ENCODE results near the gene SLC16A4. TPM values are rescaled to one million over a fixed set of nuclear protein-coding genes. Genes with fewer than 3 reads are reported as not detected.

The SLC16A4 gene
- total RNA-seq, 2 donors from 2014 or later = 4.7 to 8.9 TPM

DNA sequence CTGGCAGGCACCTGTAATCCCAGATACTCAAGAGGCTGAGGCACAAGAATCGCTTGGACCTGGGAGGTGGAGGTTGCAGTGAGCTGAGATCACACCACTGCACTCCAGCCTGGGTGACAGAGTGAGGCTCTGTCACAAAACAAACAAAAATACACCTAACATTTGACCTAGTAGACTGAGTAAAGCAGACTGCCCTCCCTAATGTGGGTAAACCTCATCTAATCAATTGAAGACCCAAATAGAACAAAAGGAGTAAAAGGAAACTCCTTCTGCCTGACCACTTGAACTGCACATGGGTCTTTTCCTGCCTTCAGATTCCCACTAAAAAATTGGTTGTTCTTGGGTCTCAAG, 70.7 kb downstream of the SLC16A4 start:
- no peaks in the 10 kb centered on the region for H3K27me3 ChIP-seq
- no peaks in the 10 kb centered on the region for H3K9me3 ChIP-seq
- H3K27ac ChIP-seq = no peak overlapping the region
- H3K4me1 ChIP-seq = no peaks in the 10 kb centered on the region
- DNase-seq (ENCODE audit: low spot score) = no peak
- no peaks in the 10 kb centered on the region for H3K36me3 ChIP-seq
- TF ChIP-seq, protein P1, sequence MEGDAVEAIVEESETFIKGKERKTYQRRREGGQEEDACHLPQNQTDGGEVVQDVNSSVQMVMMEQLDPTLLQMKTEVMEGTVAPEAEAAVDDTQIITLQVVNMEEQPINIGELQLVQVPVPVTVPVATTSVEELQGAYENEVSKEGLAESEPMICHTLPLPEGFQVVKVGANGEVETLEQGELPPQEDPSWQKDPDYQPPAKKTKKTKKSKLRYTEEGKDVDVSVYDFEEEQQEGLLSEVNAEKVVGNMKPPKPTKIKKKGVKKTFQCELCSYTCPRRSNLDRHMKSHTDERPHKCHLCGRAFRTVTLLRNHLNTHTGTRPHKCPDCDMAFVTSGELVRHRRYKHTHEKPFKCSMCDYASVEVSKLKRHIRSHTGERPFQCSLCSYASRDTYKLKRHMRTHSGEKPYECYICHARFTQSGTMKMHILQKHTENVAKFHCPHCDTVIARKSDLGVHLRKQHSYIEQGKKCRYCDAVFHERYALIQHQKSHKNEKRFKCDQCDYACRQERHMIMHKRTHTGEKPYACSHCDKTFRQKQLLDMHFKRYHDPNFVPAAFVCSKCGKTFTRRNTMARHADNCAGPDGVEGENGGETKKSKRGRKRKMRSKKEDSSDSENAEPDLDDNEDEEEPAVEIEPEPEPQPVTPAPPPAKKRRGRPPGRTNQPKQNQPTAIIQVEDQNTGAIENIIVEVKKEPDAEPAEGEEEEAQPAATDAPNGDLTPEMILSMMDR (IDR thresholded peaks at IDR 0.05) = no peak
- H3K4me3 ChIP-seq = no peak overlapping the region

DNA sequence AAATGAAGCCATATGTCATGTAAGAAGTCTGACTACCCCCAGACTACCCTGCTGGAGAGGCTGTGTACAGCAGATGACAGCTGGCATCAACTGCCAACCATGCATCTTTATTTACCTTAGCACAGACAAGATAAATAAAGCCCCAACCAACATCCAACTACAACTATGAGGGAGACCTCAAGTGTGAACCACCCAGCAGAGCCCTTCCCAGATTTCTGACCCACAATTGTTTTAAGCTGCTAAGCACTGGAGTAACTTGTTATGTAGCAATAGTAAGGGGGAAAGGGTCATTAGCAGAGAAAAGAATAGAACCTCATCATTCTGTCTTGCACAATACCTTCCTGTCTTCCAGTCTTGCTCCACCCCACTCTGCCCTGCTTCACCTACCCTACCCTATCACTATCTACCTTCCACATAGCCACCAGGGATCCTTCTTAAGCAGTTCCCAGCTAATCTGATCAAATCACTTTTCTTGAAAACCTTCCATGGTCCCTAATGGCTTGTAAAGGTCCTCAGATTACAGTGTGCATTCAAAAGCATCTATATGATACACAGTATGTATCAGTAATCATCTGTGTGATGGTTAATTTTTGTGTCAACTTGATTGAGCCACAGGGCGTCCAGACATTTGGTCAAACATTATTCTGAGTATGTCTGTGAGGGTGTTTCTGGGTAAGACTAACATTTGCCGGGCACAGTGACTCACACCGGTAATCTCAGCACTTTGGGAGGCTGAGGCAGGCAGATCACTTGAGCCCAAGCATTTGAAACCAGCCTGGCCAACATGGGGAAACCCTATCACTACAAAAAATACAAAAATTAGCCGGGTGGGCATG, 71.3 kb downstream of the SLC16A4 start:
- TF ChIP-seq, protein P1 (IDR thresholded peaks at IDR 0.05) = no peak
- no peaks in the 10 kb centered on the region for H3K4me1 ChIP-seq
- no peak overlapping the region for H3K27ac ChIP-seq
- no peaks in the 10 kb centered on the region for H3K36me3 ChIP-seq
- no peak for DNase-seq (ENCODE audit: low spot score)
- H3K9me3 ChIP-seq = no peaks in the 10 kb centered on the region
- H3K4me3 ChIP-seq = no peak overlapping the region
- H3K27me3 ChIP-seq = no peaks in the 10 kb centered on the region

DNA sequence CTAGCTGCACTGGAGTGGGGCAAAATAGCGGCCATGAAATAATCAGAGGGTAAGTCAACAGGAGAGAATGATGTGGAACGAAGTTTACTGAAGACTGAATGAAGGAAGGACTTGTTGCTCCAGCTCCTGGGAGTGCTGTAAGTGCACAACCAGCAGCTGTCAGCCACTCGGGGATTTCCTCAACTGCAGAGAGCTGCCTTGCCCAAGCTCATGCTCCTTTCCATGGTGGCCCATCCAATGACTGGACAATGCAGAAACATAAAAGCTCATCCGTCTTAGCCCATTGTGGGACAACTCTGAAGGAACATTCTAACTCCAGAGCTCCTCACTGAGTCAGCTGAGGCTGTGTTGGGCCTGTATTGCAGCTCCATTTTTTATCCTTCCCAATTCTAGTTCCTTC, 72.8 kb downstream of the SLC16A4 start:
- TF ChIP-seq, protein P1 (IDR thresholded peaks at IDR 0.05) = no peak
- no peaks in the 10 kb centered on the region for H3K36me3 ChIP-seq
- DNase-seq (ENCODE audit: low spot score) = no peak
- no peaks in the 10 kb centered on the region for H3K27me3 ChIP-seq
- no peak overlapping the region for H3K4me3 ChIP-seq
- H3K4me1 ChIP-seq = no peaks in the 10 kb centered on the region
- no peak overlapping the region for H3K27ac ChIP-seq
- no peaks in the 10 kb centered on the region for H3K9me3 ChIP-seq

DNA sequence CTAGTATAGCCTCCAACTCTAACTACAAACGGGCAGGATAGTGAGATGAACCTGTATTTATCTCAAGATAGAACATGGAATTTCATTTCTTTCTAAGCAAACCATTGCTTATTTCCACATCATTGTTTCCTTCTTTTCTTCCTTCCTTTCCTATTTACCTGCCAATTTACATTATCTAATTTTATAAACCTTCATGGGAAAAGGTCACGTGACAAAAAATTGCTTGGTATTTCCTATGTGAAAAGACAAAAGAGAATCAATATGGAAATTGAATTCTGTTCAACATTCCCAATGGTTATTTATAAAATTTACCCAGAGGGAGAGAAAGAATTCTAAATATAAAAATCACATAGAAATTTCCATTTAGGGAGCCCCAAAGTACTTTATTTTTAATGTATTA, 74.1 kb downstream of the SLC16A4 start:
- no peak for DNase-seq (ENCODE audit: low spot score)
- H3K4me3 ChIP-seq = no peak overlapping the region
- no peaks in the 10 kb centered on the region for H3K27me3 ChIP-seq
- H3K27ac ChIP-seq = no peak overlapping the region
- peaks cover 0 to 10% of the 10 kb centered on the region in 2 donors for H3K4me1 ChIP-seq
- H3K36me3 ChIP-seq = no peaks in the 10 kb centered on the region
- no peaks in the 10 kb centered on the region for H3K9me3 ChIP-seq
- TF ChIP-seq, protein P1 (IDR thresholded peaks at IDR 0.05) = no peak

Other genes starting within 250 kb of the SLC16A4 start
- gene SLC6A17, start 240.5 kb downstream of the SLC16A4 start, total RNA-seq = not detected
- 1 to 10 TPM; 4.2 to 9.1 TPM for gene KCNC4, start 180.7 kb downstream of the SLC16A4 start, total RNA-seq
- 10 to 100 TPM; 16.5 to 17.0 TPM for gene RBM15, start 51.6 kb downstream of the SLC16A4 start, total RNA-seq
- 100 to 1,000 TPM; 142 to 177 TPM for gene LAMTOR5, start 16.7 kb upstream of the SLC16A4 start, total RNA-seq
- gene PROK1, start 60.1 kb upstream of the SLC16A4 start, total RNA-seq = 1 to 10 TPM; 1.0 to 5.1 TPM
- not detected for gene KCNA10, start 128.1 kb upstream of the SLC16A4 start, total RNA-seq
- under 1 TPM; 0.28 to 0.78 TPM for gene KCNA2, start 215.3 kb upstream of the SLC16A4 start, total RNA-seq